ENCODE data around the gene KDM6B. TPM values are rescaled to one million over a fixed set of nuclear protein-coding genes. Genes with fewer than 3 reads are reported as not detected.

Gene KDM6B
- total and polyA plus RNA-seq, 4 donors = 2.5 to 11.5 (median 3.3) TPM

GRCh38 chr17:7839876-7840261 lies 5.9 kb downstream of the KDM6B start:
- peaks cover 3 to 62% (median 40%) of the 10 kb centered on the region in 4 donors for H3K4me1 ChIP-seq (ENCODE audit: control insufficient read depth in 4 of 4, insufficient read depth in 4 of 4, low read length in 3 of 4)
- H3K9ac ChIP-seq (ENCODE audit: low read depth in 1 of 2, low read length in 2 of 2) = peak overlapping the region in 1 of 2 donors; percentile 34
- no peak for DNase-seq (ENCODE audit: low spot score)
- no peak overlapping the region for H3K4me3 ChIP-seq (ENCODE audit: low read depth in 1 of 3, low read length in 3 of 3)
- TF ChIP-seq ZBTB33 (IDR thresholded peaks at IDR 0.05) = no peak
- TF ChIP-seq SP1 (IDR thresholded peaks at IDR 0.05) = no peak
- no peak for TF ChIP-seq GABPA (IDR thresholded peaks at IDR 0.05 in 1 of 2, conservative IDR thresholded peaks at IDR 0.05 in 1 of 2)
- no peak for TF ChIP-seq FOXA2 (IDR thresholded peaks at IDR 0.05)
- TF ChIP-seq RAD21 (IDR thresholded peaks at IDR 0.05) = no peak
- no peak for TF ChIP-seq JUND (IDR thresholded peaks at IDR 0.05)
- TF ChIP-seq, protein P1, sequence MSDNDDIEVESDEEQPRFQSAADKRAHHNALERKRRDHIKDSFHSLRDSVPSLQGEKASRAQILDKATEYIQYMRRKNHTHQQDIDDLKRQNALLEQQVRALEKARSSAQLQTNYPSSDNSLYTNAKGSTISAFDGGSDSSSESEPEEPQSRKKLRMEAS (IDR thresholded peaks at IDR 0.05) = no peak
- TF ChIP-seq NR2F2 (IDR thresholded peaks at IDR 0.05) = no peak
- TF ChIP-seq, protein P2, sequence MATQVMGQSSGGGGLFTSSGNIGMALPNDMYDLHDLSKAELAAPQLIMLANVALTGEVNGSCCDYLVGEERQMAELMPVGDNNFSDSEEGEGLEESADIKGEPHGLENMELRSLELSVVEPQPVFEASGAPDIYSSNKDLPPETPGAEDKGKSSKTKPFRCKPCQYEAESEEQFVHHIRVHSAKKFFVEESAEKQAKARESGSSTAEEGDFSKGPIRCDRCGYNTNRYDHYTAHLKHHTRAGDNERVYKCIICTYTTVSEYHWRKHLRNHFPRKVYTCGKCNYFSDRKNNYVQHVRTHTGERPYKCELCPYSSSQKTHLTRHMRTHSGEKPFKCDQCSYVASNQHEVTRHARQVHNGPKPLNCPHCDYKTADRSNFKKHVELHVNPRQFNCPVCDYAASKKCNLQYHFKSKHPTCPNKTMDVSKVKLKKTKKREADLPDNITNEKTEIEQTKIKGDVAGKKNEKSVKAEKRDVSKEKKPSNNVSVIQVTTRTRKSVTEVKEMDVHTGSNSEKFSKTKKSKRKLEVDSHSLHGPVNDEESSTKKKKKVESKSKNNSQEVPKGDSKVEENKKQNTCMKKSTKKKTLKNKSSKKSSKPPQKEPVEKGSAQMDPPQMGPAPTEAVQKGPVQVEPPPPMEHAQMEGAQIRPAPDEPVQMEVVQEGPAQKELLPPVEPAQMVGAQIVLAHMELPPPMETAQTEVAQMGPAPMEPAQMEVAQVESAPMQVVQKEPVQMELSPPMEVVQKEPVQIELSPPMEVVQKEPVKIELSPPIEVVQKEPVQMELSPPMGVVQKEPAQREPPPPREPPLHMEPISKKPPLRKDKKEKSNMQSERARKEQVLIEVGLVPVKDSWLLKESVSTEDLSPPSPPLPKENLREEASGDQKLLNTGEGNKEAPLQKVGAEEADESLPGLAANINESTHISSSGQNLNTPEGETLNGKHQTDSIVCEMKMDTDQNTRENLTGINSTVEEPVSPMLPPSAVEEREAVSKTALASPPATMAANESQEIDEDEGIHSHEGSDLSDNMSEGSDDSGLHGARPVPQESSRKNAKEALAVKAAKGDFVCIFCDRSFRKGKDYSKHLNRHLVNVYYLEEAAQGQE (IDR thresholded peaks at IDR 0.05) = no peak
- no peak for TF ChIP-seq HNF4G (IDR thresholded peaks at IDR 0.05)
- no peak for TF ChIP-seq RXRA (IDR thresholded peaks at IDR 0.05)
- TF ChIP-seq HNF4A (conservative IDR thresholded peaks at IDR 0.05) = no peak
- no peak for TF ChIP-seq TAF1 (conservative IDR thresholded peaks at IDR 0.05)
- no peaks in the 10 kb centered on the region for H3K9me3 ChIP-seq (ENCODE audit: control insufficient read depth in 4 of 4, low read length in 3 of 4)
- H3K27me3 ChIP-seq (ENCODE audit: control insufficient read depth in 4 of 4, insufficient read depth in 4 of 4, low read length in 3 of 4) = no peaks in the 10 kb centered on the region
- H3K36me3 ChIP-seq (ENCODE audit: control insufficient read depth in 4 of 4, insufficient read depth in 3 of 4, low read depth in 1 of 4, low read length in 3 of 4) = no peaks in the 10 kb centered on the region
- WGBS = 73% methylated on average over 2 of the region's 2 CpGs
- peak overlapping the region; percentile 77 to 99 for H3K27ac ChIP-seq (ENCODE audit: low read depth in 1 of 2, low read length in 2 of 2)

DNA sequence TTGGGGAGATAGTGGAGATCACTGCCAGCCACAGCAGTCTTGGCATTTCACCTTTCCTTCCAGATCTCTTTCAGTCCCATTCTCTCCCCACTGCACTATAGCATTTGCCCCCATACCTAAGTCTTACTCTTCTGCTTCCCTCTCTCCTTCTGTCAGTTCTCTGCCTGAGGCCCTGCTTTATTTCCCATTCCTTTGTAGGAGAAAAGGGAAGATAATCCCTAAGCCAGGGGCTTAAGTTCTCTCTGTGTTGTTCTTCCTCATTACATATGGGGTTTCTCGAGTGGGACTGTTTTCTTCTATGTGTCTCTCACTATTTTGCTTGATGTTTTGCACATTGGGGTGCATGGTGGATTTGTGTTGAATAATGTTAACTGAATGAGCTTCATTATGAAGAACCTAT lies 6.4 kb downstream of the KDM6B start:
- no peaks in the 10 kb centered on the region for H3K27me3 ChIP-seq (ENCODE audit: control insufficient read depth in 4 of 4, insufficient read depth in 4 of 4, low read length in 3 of 4)
- WGBS = 66% methylated on average over 1 of the region's 1 CpG
- H3K4me1 ChIP-seq (ENCODE audit: control insufficient read depth in 4 of 4, insufficient read depth in 4 of 4, low read length in 3 of 4) = peaks cover 2 to 63% (median 42%) of the 10 kb centered on the region in 4 donors
- H3K36me3 ChIP-seq (ENCODE audit: control insufficient read depth in 4 of 4, insufficient read depth in 3 of 4, low read depth in 1 of 4, low read length in 3 of 4) = no peaks in the 10 kb centered on the region
- no peak overlapping the region for H3K4me3 ChIP-seq (ENCODE audit: low read depth in 1 of 3, low read length in 3 of 3)
- no peak overlapping the region for H3K9ac ChIP-seq (ENCODE audit: low read depth in 1 of 2, low read length in 2 of 2)
- H3K9me3 ChIP-seq (ENCODE audit: control insufficient read depth in 4 of 4, low read length in 3 of 4) = no peaks in the 10 kb centered on the region
- no peak for DNase-seq (ENCODE audit: low spot score)
- TF ChIP-seq FOXA1 (IDR thresholded peaks at IDR 0.05) (no peak), TAF1 (conservative IDR thresholded peaks at IDR 0.05) (no peak), FOXA2 (IDR thresholded peaks at IDR 0.05) (no peak), SP1 (IDR thresholded peaks at IDR 0.05) (no peak), RXRA (IDR thresholded peaks at IDR 0.05) (no peak), ATF3 (IDR thresholded peaks at IDR 0.05) (no peak), HNF4G (IDR thresholded peaks at IDR 0.05) (no peak), CTCF (IDR thresholded peaks at IDR 0.05; ENCODE audit: low read depth, low read length, missing input control) (no peak), ZBTB33 (IDR thresholded peaks at IDR 0.05) (no peak), YY1 (IDR thresholded peaks at IDR 0.05) (no peak), GABPA (IDR thresholded peaks at IDR 0.05 in 1 of 2, conservative IDR thresholded peaks at IDR 0.05 in 1 of 2) (no peak), NR2F2 (IDR thresholded peaks at IDR 0.05) (no peak), HNF4A (conservative IDR thresholded peaks at IDR 0.05) (no peak), JUND (IDR thresholded peaks at IDR 0.05) (no peak), RAD21 (IDR thresholded peaks at IDR 0.05) (no peak)
- TF ChIP-seq, protein P1 (IDR thresholded peaks at IDR 0.05) = no peak
- peak overlapping the region; percentile 99 to 100 for H3K27ac ChIP-seq (ENCODE audit: low read depth in 1 of 2, low read length in 2 of 2)

Measured in liver (tissue), 9 donors.